22Rv1 (cell line): Measurements from ENCODE around the gene SEC24C.

Experiments
- CTCF ChIP-seq: fragments of 450-650 bp; IDR thresholded peaks from 2 replicates; pipeline ENCODE4 v1.5.1; 2017; ENCODE audit warnings: mild to moderate bottlenecking
- ZFX ChIP-seq: fragments of 450-650 bp; IDR thresholded peaks from 2 replicates; pipeline ENCODE4 v1.6.1; 2017; ENCODE audit warnings: antibody characterized with exemption, borderline replicate concordance

GRCh38 chr10:73743327-73743904, 756 bp upstream of the SEC24C start:
- TF ChIP-seq ZFX, result no peak
- no peak for TF ChIP-seq CTCF
